H9 (cell line): ENCODE results near the gene TGFBI. TPM values are rescaled to one million over a fixed set of nuclear protein-coding genes. Genes with fewer than 3 reads are reported as not detected.

Experiments
- DNase-seq: peaks from one replicate; pipeline ENCODE4 v3.0.0-alpha.2; 2017
- H2AFZ ChIP-seq: one replicate; pipeline ENCODE4 v1.6.1; 2013; ENCODE audit warnings: mild to moderate bottlenecking, low read length, control low read depth, moderate library complexity
- H2AK5ac ChIP-seq: 2 replicates; pipeline ENCODE4 v1.6.1; 2013; ENCODE audit warnings: low read length, control low read depth, mixed read lengths; ENCODE audit not compliant: insufficient read length
- H2BK120ac ChIP-seq: one replicate; pipeline ENCODE4 v1.6.1; 2013; ENCODE audit warnings: low read depth, mild to moderate bottlenecking, low read length, control low read depth, inconsistent platforms; ENCODE audit not compliant: poor library complexity, severe bottlenecking
- H2BK12ac ChIP-seq: 2 replicates; pipeline ENCODE4 v1.6.1; 2013; ENCODE audit warnings: low read length, control low read depth, mixed read lengths, low read depth; ENCODE audit not compliant: insufficient read length
- H2BK15ac ChIP-seq: 2 replicates; pipeline ENCODE4 v1.6.1; 2013; ENCODE audit warnings: low read depth, low read length, control low read depth
- H2BK20ac ChIP-seq: one replicate; pipeline ENCODE4 v1.6.1; 2013; ENCODE audit warnings: low read depth, mild to moderate bottlenecking, low read length, control low read depth, inconsistent platforms; ENCODE audit not compliant: poor library complexity, severe bottlenecking
- H2BK5ac ChIP-seq: 2 replicates; pipeline ENCODE4 v1.6.1; 2013; ENCODE audit warnings: low read length, control low read depth, mixed read lengths; ENCODE audit not compliant: insufficient read length
- H3K14ac ChIP-seq: 2 replicates; pipeline ENCODE4 v1.6.1; 2013; ENCODE audit warnings: low read length, control low read depth; ENCODE audit not compliant: insufficient read depth
- H3K18ac ChIP-seq: 2 replicates; pipeline ENCODE4 v1.6.1; 2013; ENCODE audit warnings: low read depth, mild to moderate bottlenecking, mixed read lengths, low read length, control low read depth; ENCODE audit not compliant: insufficient read length
- H3K23ac ChIP-seq: 2 replicates; pipeline ENCODE4 v1.6.1; 2013; ENCODE audit warnings: low read length, control low read depth, mixed read lengths, low read depth; ENCODE audit not compliant: insufficient read length
- H3K23me2 ChIP-seq: 2 replicates; pipeline ENCODE4 v1.6.1; 2013; ENCODE audit warnings: low read depth, mild to moderate bottlenecking, mixed read lengths, low read length, control low read depth; ENCODE audit not compliant: insufficient read length, poor library complexity, severe bottlenecking
- H3K27ac ChIP-seq: 2 replicates; pipeline ENCODE4 v1.5.1; 2013; ENCODE audit warnings: low read length, control low read depth, mixed read lengths, low read depth; ENCODE audit not compliant: insufficient read length
- H3K27me3 ChIP-seq: 2 replicates; pipeline ENCODE4 v1.6.1; 2013; ENCODE audit warnings: low read length, control low read depth, inconsistent platforms; ENCODE audit not compliant: insufficient read depth
- H3K4ac ChIP-seq: 2 replicates; pipeline ENCODE4 v1.6.1; 2013; ENCODE audit warnings: low read depth, mild to moderate bottlenecking, control low read depth, inconsistent platforms, low read length, moderate library complexity
- H3K4me1 ChIP-seq: 2 replicates; pipeline ENCODE4 v1.6.1; 2013; ENCODE audit warnings: low read length, control low read depth, inconsistent platforms; ENCODE audit not compliant: insufficient read depth
- H3K4me2 ChIP-seq: 2 replicates; pipeline ENCODE4 v1.6.1; 2013; ENCODE audit warnings: low read length, control low read depth, mixed read lengths; ENCODE audit not compliant: insufficient read length, insufficient read depth
- H3K56ac ChIP-seq: 2 replicates; pipeline ENCODE4 v1.6.1; 2013; ENCODE audit warnings: low read depth, mild to moderate bottlenecking, mixed read lengths, low read length, control low read depth; ENCODE audit not compliant: insufficient read length
- H3K79me1 ChIP-seq: 2 replicates; pipeline ENCODE4 v1.6.1; 2013; ENCODE audit warnings: low read depth, mild to moderate bottlenecking, moderate library complexity, low read length, control low read depth, inconsistent platforms; ENCODE audit not compliant: insufficient read depth, poor library complexity, severe bottlenecking
- H3K79me2 ChIP-seq: 2 replicates; pipeline ENCODE4 v1.6.1; 2013; ENCODE audit warnings: low read length, control low read depth, inconsistent platforms; ENCODE audit not compliant: insufficient read depth
- H3K9ac ChIP-seq: 2 replicates; pipeline ENCODE4 v1.6.1; 2013; ENCODE audit warnings: low read length, control low read depth, mixed read lengths; ENCODE audit not compliant: insufficient read length; ENCODE audit errors: extremely low read depth
- H3K9me3 ChIP-seq: one replicate; pipeline ENCODE4 v1.6.1; 2013; ENCODE audit warnings: low read depth, low read length, inconsistent platforms; ENCODE audit not compliant: control insufficient read depth
- H3T11ph ChIP-seq: one replicate; pipeline ENCODE4 v1.6.1; 2013; ENCODE audit warnings: mild to moderate bottlenecking, low read length, control low read depth, inconsistent platforms
- H4K20me1 ChIP-seq: one replicate; pipeline ENCODE4 v1.6.1; 2013; ENCODE audit not compliant: control insufficient read depth, insufficient read length, insufficient read depth
- H4K5ac ChIP-seq: 2 replicates; pipeline ENCODE4 v1.6.1; 2013; ENCODE audit warnings: low read depth, mild to moderate bottlenecking, mixed read lengths, low read length, control low read depth; ENCODE audit not compliant: insufficient read length
- H4K8ac ChIP-seq: replicated peaks from 2 replicates; pipeline ENCODE4 v1.6.1; 2013; ENCODE audit warnings: low read length, control low read depth, mixed read lengths, low read depth; ENCODE audit not compliant: insufficient read length
- H4K91ac ChIP-seq: 2 replicates; pipeline ENCODE4 v1.6.1; 2013; ENCODE audit warnings: low read depth, mild to moderate bottlenecking, moderate library complexity, mixed read lengths, low read length, control low read depth; ENCODE audit not compliant: insufficient read length
- H3K27ac Mint-ChIP-seq, 3 experiments: 2 replicates in 2 of 3; 3 replicates in 1 of 3; pipeline ENCODE4 v1.8.0; 2020 to 2021; ENCODE audit warnings: mixed read lengths in 3 of 3, mild to moderate bottlenecking in 1 of 3, moderate library complexity in 1 of 3
- H3K27me3 Mint-ChIP-seq: 2 replicates; pipeline ENCODE4 v1.8.0; 2021; ENCODE audit warnings: low read depth, mild to moderate bottlenecking, moderate library complexity, mixed read lengths
- H3K36me3 Mint-ChIP-seq, 3 experiments: 2 replicates in 2 of 3; 3 replicates in 1 of 3; pipeline ENCODE4 v1.8.0; 2020 to 2021; ENCODE audit warnings: low read depth in 3 of 3, mixed read lengths in 3 of 3; ENCODE audit not compliant: insufficient read depth in 1 of 3
- H3K4me1 Mint-ChIP-seq, 2 experiments: 2 replicates each; pipeline ENCODE4 v1.8.0; 2020; ENCODE audit warnings: mixed read lengths in 2 of 2
- H3K4me3 Mint-ChIP-seq, 2 experiments: 2 replicates in 1 of 2; 3 replicates in 1 of 2; pipeline ENCODE4 v1.8.0; 2020 to 2021; ENCODE audit warnings: mild to moderate bottlenecking in 2 of 2, mixed read lengths in 2 of 2, moderate library complexity in 1 of 2
- H3K9me3 Mint-ChIP-seq, 2 experiments: 2 replicates in 1 of 2; 3 replicates in 1 of 2; pipeline ENCODE4 v1.8.0; 2020; ENCODE audit warnings: mild to moderate bottlenecking in 2 of 2, mixed read lengths in 2 of 2, moderate library complexity in 1 of 2
- WGBS: extraction: QIAGEN DNeasy Blood & Tissue Kit; methylation state at CpG from one replicate; pipeline ENCODE4 v1.1.7; 2013; ENCODE audit warnings: missing lambda C conversion rate, low lambda C conversion rate, mixed read lengths; ENCODE audit not compliant: insufficient read length; ENCODE audit errors: extremely low coverage; 5-methylcytosine and 5-hydroxymethylcytosine counted together
- total RNA-seq: library from RNA; stranded (reverse); gene quantifications from 2 replicates; pipeline ENCODE4 v1.2.1, GENCODE V29; 2021
- TF ChIP-seq, protein P1 (sequence below): fragments of 200-600 bp; sonication (generic); conservative IDR thresholded peaks from 3 replicates; pipeline ENCODE4 v1.8.0; 2021; ENCODE audit warnings: antibody characterized with exemption, mild to moderate bottlenecking

The TGFBI gene
- total RNA-seq, 1 experiment from 2014 or later = 4.7 TPM

DNA sequence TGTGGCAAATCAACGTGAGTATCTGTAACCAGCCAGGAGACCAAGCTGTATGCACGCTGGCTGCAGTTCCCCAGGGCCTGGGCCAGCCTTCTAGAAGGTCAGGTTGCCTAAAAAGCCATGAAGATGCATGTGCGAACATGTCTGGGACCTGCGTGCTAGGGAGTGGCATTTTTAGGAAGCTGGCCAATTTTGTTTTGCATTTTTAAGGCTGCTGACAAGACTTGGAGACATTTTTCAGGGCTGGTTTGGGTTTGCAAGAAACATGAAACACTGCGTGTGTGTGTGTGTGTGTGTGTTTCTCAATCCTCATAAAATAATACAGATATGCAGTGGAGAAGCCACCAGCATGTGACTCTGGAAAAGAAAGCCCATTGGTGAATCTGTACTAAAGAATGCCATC is 5.1 kb downstream of the TGFBI start:
- Mint-ChIP-seq H3K27me3 (peaks cover 44% of the 10 kb centered on the region), H3K4me1 (peaks cover 6 to 24% of the 10 kb centered on the region in 2 experiments), H3K36me3 (peaks cover 0 to 6% (median 0%) of the 10 kb centered on the region in 3 experiments; a peak in 2 of 7 replicates), H3K4me3 (no peak overlapping the region), H3K9me3 (peaks cover 2 to 6% of the 10 kb centered on the region in 2 experiments; a peak in 4 of 5 replicates), H3K27ac (no peak overlapping the region)
- no peak overlapping the region for H4K8ac ChIP-seq
- H2BK120ac ChIP-seq = no peak overlapping the region
- no peak overlapping the region for H3K4ac ChIP-seq
- H2AFZ ChIP-seq = no peak overlapping the region
- no peak overlapping the region for H3K56ac ChIP-seq
- no peak overlapping the region for H2BK15ac ChIP-seq
- H3K79me2 ChIP-seq = no peaks in the 10 kb centered on the region
- no peak overlapping the region for H2BK12ac ChIP-seq
- no peak overlapping the region for H2BK20ac ChIP-seq
- no peak overlapping the region for H2BK5ac ChIP-seq
- DNase-seq = no peak
- H3K4me2 ChIP-seq = no peak overlapping the region
- H2AK5ac ChIP-seq = no peak overlapping the region
- H3K23me2 ChIP-seq = no peaks in the 10 kb centered on the region
- WGBS = no CpG with 5 or more reads among the region's 5 CpGs
- TF ChIP-seq, protein P1, sequence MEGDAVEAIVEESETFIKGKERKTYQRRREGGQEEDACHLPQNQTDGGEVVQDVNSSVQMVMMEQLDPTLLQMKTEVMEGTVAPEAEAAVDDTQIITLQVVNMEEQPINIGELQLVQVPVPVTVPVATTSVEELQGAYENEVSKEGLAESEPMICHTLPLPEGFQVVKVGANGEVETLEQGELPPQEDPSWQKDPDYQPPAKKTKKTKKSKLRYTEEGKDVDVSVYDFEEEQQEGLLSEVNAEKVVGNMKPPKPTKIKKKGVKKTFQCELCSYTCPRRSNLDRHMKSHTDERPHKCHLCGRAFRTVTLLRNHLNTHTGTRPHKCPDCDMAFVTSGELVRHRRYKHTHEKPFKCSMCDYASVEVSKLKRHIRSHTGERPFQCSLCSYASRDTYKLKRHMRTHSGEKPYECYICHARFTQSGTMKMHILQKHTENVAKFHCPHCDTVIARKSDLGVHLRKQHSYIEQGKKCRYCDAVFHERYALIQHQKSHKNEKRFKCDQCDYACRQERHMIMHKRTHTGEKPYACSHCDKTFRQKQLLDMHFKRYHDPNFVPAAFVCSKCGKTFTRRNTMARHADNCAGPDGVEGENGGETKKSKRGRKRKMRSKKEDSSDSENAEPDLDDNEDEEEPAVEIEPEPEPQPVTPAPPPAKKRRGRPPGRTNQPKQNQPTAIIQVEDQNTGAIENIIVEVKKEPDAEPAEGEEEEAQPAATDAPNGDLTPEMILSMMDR = no peak
- no peaks in the 10 kb centered on the region for H3K79me1 ChIP-seq
- no peak overlapping the region for H3K9ac ChIP-seq
- H3K4me1 ChIP-seq = no peaks in the 10 kb centered on the region
- H3K27me3 ChIP-seq = peaks cover 8% of the 10 kb centered on the region; the same call in 1 of the 2 replicates
- H3K9me3 ChIP-seq = no peaks in the 10 kb centered on the region
- H3T11ph ChIP-seq = no peak overlapping the region
- no peak overlapping the region for H3K18ac ChIP-seq
- no peak overlapping the region for H3K14ac ChIP-seq
- no peak overlapping the region for H3K23ac ChIP-seq
- H4K5ac ChIP-seq = no peak overlapping the region
- H3K27ac ChIP-seq = no peak overlapping the region
- no peaks in the 10 kb centered on the region for H4K20me1 ChIP-seq
- H4K91ac ChIP-seq = no peak overlapping the region
